COLO668 (cell line): Measurements from ENCODE around the gene HNRNPUL1.
A peak's percentile ranks its signal among the peaks of the same experiment; 100 is the strongest.

Experiments
- DNase-seq: peaks from one replicate; lab custom pipeline; 2025; ENCODE audit not compliant: unreplicated experiment; lab: John Stamatoyannopoulos, UW

The HNRNPUL1 gene

DNA sequence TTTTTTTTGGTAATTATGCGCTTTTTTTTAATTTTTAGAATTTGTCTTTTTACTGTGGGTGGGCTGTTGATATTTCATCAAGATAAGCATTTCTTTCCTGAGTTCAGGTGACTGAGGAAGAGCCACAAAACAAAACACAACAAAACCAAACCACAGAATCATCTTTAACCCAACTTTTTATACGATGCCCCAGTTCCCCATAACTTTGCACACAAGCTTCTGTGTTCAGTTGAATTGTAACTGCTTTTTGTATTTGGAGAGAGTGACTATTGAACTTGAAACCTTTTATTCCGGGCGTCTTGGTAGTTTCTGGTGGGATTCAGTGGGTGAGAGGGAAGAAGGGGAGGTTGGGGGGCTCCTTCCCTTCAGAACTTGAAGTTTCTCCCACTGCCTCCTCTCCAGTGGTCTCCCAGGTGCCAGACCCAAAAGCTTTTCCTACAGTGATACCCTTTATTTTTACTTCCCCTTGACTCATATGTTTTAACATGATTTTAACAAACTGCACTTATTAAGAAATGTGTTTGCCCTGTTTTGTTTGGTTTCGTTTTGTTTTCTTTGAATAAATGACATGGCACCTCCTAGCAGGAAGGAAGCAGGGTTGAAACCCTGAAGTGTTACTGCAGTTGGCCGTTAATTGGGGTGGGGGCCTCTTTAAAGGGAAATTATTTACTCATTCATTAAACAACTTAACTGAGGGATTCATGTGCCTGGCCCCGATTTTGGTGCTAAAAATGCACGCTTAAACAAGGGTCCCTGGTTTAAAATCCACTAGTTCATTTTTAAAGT lies 43.1 kb downstream of the HNRNPUL1 start:
- DNase-seq = no peak

GRCh38 chr19:41307954-41308449 lies 43.8 kb downstream of the HNRNPUL1 start:
- DNase-seq = no peak

DNA sequence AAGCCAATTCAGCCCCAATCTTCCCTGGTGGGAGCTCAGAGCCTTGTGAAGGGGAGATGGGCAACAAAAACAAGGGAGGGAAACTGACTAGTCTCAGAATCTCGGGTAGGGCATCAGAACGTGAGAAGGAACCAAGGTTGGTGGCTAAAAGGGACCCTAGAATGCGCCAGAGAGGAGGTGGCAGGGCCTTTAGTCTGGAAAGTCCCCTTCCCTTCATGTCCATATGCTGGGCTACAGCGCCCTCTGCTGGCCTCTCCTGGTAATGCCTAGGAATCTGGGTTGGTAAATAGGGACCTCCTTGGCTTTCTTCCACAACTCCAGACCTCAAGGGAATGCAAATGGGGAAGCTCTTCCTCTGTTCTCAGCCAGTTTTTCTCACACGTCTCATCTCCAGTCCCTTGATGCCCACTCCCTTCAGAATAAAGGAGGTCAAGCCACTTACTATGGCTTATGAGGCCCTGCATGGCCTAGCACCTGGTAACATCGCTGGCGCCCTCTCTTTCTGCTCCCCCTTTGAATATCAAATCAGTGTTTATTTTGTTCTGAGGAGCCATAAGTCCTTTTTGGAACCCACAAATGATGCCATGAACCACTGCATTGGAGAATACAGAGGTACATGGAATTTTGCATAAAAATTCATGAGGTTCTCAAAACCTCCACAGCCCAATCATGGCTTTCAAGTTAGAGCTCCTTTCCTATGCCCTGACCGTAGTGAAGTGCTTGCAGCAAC lies 44.4 kb downstream of the HNRNPUL1 start:
- peak; percentile 87 for DNase-seq

DNA sequence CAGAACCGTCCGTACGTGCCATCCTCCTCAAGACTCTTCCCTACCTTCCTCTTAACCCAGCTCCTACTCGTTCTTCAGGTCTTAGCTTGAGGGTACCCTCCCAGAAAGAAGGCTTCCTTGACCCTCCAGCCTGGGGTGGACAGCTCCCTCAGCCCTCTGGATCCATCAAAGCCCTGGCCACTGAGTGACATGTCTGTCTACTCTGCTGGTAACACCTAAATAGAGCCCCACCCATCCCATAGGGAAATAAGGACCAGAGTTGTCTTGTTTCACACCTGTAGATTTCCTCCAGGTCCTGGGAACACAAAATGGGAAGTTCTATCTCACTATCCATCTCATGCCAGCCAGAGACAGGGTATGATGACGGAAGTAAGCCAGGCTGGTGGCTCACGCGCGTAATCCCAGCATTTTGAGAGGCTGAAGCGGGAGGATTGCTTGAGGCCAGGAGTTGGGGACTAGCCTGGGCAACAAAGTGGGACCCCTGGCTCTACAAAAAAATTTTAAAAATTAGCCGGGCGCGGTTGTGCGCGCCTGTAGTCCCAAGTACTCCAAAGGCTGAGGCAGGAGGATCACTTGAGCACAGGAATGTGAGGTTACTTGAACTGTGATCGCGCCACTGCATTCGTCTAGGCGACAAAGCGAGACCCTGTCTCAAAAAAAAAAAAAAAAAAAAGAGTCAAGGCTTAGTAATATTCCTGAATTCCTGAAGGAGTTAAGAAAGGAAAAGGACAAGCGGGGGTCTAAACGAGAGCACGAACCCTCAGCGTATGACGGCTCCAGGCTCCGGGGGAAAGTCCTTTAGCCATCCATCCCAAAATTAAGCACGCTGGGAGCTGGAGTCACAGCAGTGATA lies 45.2 kb downstream of the HNRNPUL1 start:
- DNase-seq = peak; percentile 15

DNA sequence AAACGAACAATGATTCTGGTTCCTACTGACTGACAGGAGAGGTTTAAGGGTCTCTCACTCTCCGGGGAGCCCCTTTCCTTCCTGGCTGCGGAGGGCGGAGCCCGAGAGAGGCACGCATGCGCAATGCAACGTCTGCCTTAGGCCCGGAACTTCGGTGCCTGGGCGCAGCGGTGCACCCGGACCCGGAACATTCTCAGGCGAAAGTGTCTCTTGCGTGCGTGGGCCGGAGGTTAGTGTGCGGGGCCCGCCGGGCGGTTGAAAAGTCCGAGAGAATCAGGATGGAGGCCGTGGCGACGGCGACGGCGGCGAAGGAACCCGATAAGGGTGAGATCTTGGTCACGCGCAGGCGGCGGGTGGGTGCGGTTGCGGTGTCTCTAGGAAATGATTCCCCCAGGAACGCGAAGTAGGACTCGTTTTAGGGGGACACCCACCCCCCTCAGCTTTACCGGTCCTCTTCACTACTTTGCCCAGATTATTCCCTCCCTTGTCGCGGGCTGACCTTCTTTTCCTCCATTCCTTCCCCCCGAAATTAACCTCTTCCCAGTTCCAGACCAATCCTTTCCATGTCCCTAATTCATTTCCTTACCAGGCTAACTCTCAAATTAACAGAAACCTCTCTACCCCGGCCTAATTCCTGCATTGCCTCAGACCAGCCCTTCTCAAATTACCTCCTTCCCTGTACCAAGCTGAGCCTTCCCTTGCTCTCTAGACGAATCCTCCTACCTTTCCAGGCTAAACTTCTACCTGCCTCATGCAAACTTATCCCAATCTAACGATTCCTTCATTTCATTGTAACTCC lies 46.1 kb downstream of the HNRNPUL1 start, which contains the start of gene CCDC97:
CCDC97 (plus strand) TSS at position 140 of the 799 bp plus-strand sequence; CDS start at position 279, 139 bp downstream.
- peak; percentile 86 for DNase-seq

DNA sequence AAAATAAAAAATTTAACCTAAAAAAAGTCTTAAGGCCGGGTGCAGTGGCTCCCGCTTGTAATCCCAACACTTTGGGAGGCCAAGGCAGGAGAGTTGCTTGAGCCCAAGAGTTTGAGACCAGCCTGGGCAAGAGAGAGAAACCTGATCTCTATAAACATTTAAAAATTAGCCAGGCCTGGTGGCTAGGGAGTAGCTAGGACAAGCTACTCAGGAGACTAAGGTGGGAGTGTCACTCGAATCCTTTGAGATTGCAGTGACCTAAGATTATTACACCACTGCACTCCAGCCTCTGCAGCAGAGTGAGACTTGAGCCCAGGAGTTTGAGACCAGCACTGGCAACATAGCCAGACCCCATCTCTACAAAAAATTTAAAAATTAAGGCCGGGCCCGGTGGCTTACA lies 46.9 kb downstream of the HNRNPUL1 start:
- DNase-seq = no peak

DNA sequence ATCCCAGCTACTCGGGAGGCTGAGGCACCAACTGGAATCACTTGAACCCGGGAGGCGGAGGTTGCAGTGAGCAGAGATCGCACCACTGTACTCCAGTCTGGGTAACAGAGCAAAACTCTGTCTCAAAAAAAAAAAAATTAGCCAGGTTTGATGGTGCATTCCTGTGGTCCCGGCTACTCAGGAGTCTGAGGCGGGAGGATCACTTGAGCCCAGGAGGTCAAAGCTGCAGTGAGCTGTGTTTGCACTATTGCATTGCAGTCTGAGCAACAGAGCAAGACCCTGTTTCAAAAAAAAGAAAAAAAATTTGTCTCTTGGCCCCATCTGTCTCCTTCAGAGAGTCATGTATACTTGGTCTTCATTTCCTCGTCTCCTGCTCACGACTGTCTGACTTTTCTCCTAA lies 47.4 kb downstream of the HNRNPUL1 start:
- no peak for DNase-seq

DNA sequence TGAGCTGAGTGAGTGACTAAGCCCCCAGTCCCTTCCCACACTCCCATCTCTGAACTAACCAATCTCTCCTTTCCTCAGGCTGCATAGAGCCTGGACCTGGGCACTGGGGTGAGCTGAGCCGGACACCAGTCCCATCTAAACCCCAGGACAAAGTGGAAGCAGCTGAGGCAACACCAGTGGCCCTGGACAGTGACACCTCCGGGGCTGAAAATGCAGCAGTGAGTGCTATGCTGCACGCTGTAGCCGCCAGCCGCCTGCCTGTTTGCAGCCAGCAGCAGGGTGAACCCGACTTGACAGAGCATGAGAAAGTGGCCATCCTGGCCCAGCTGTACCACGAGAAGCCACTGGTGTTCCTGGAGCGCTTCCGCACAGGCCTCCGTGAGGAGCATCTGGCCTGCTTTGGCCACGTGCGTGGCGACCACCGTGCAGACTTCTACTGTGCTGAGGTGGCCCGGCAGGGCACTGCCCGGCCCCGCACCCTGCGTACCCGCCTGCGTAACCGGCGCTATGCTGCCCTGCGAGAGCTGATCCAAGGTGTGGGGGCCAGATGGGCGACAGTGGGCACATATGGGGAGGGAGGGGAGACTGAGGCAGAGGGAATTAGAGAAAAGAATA lies 52.2 kb downstream of the HNRNPUL1 start:
- no peak for DNase-seq

GRCh38 chr19:41318696-41319499 lies 54.7 kb downstream of the HNRNPUL1 start:
- no peak for DNase-seq

- no peak for DNase-seq
Observed at GRCh38 chr19:41319500-41320184, 55.5 kb downstream of the HNRNPUL1 start.

DNA sequence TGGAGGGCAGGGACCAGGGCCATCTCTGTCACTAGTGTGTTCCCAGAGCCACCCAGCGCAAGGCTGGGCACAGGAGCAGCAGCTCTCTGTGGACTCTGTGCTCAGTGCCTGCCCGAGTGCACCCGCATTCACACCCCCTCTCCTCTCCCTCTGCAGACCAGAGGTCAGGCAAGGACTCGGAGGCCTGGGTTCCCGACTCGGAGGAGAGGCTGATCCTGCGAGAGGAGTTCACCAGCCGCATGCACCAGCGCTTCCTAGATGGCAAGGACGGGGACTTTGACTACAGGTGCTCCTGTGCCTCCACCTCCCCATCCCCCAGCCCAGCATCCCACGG lies 56.0 kb downstream of the HNRNPUL1 start:
- DNase-seq = no peak

- no peak for DNase-seq
Observed at GRCh38 chr19:41320568-41320967, 56.4 kb downstream of the HNRNPUL1 start.

GRCh38 chr19:41321204-41321599 lies 57.0 kb downstream of the HNRNPUL1 start:
- DNase-seq = no peak

GRCh38 chr19:41321600-41322270 lies 57.6 kb downstream of the HNRNPUL1 start:
- peak; percentile 4 for DNase-seq

- DNase-seq = no peak
Observed at GRCh38 chr19:41322451-41322850, 58.3 kb downstream of the HNRNPUL1 start.

DNA sequence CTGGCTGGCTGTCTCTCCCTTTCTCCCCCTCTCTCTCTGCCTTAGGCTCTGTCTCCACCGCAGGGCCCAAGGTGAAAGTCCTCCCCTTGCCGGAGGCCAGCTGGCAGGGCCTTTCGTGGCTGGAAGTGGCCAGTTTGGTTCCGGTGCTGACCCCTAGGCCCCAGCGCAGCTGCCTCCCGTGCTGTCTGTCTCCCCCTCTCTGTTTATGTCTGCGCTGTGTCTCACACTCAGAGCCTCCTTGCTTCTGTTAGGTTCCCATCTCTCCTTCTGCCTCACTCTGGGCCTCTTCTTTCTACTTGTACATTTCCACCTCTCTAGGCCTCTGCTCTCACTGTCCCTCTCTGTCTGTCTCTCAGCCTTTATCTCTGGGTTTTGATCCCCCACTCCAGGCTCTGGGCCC lies 58.9 kb downstream of the HNRNPUL1 start:
- DNase-seq = no peak

DNA sequence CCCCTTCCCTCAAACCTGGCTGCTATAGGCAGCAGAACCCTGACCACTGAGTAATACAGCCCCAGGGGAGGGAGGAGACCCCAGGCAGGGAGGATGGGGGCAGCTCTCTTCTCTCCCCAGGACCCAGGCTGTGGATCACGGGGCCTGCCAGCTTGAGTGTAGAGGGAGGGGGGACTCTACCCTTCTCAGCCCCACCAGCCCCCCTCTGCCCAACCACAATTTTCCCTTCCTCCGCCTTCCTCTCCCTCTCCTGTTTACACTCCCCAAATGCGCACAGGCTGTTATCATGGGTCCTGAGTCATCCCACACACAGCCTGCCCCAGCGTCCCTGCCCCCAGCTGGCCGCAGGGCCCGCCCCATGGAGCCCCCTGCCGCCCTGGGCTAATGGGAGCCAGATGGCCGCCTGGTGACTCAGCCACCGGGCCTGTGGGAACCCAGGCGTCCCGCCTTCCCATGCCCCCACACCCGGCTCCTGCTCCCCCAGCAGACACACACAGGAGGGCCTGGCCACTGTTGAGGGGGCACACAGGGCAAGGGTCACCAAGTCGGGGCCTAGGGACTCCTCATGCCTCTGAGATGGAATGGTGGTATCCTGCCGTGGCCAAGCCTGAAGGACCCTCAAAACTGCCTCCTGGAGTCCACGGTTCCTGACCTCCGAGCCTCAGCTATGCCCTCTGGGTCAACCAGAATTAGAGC lies 59.4 kb downstream of the HNRNPUL1 start:
- no peak for DNase-seq
